Measurements from ENCODE around the gene TMEM175. TPM values are rescaled to one million over a fixed set of nuclear protein-coding genes. Genes with fewer than 3 reads are reported as not detected.

The TMEM175 gene
- total and polyA plus RNA-seq, 2 of the 13 experiments (the other 11 are each of a cell fraction or from before 2014, with no cell fraction given) = 5.1 to 9.9 TPM

DNA sequence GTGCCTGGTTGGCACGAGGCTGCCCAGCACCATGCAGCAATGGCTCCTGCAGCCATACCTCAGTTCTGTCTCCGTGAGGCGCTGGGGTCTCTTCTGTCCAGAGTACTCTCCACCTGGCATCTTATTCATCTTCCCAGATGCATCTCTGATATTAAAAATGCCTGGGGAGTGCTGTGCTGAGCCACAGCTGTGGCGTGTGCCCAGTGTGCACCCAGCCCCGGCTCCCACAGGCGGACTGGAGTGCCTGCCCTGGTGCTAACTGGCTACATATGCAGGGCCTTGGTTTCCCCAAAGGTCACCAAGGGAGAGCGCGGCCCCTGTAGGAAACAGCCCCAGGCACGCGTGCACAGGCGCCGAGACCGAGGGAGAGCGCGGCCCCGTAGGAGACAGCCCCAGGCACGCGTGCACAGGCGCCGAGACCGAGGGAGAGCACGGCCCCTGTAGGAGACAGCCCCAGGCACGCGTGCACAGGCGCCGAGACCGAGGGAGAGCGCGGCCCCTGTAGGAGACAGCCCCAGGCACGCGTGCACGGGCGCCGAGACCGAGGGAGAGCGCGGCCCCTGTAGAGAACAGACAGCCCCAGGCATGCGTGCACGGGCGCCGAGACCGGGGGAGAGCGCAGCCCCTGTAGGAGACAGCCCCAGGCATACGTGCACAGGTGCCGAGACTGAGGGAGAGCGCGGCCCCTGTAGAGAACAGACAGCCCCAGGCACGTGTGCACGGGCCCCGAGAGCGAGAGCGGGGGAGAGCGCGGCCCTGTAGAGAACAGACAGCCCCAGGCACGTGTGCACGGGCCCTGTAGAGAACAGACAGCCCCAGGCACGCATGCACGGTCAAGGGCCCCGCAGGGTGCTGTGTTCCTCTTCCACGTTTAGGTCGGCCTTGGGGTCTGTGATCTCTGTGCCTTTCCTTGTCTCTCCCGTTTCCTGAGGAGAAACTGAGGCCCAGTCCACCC lies 14.5 kb downstream of the TMEM175 start (continued):
- TF ChIP-seq, protein P1, sequence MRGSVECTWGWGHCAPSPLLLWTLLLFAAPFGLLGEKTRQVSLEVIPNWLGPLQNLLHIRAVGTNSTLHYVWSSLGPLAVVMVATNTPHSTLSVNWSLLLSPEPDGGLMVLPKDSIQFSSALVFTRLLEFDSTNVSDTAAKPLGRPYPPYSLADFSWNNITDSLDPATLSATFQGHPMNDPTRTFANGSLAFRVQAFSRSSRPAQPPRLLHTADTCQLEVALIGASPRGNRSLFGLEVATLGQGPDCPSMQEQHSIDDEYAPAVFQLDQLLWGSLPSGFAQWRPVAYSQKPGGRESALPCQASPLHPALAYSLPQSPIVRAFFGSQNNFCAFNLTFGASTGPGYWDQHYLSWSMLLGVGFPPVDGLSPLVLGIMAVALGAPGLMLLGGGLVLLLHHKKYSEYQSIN (CRISPR knock-in tag; IDR thresholded peaks at IDR 0.05; ENCODE audit: borderline replicate concordance) = no peak
- TF ChIP-seq GFI1 (CRISPR knock-in tag; IDR thresholded peaks at IDR 0.05; ENCODE audit: borderline replicate concordance) = no peak

DNA sequence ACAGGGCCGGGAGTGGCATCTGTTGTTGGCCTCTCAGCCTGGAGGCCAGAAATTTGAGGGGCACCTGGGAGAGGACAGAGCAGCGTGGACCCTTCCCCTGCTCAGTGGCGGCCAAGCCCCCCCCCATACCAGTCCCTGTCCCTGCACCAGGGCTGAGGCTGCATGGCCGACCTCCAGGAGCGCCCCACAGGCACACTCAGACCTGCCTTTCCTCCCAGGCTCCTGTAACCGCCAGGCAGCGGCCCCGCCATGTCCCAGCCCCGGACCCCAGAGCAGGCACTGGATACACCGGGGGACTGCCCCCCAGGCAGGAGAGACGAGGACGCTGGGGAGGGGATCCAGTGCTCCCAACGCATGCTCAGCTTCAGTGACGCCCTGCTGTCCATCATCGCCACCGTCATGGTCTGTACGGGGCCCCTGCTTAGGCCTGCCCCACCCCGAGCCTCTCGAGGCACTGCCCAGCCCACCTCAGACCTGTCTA lies 15.3 kb downstream of the TMEM175 start:
- WGBS (ENCODE audit: low lambda C conversion rate) = 89% methylated on average over 5 of the region's 19 CpGs
- Histone ChIP-seq H3K9me3 (ENCODE audit: low read length) (no peaks in the 10 kb centered on the region), H3K9ac (ENCODE audit: insufficient read depth, low read depth, low read length) (no peak overlapping the region), H3K27me3 (ENCODE audit: control insufficient read depth in 1 of 2, insufficient read depth in 2 of 2, low read length in 2 of 2) (no peaks in the 10 kb centered on the region), H3K79me2 (ENCODE audit: insufficient read depth, low read length) (no peaks in the 10 kb centered on the region), H3K36me3 (replicated peaks in 1 of 2; ENCODE audit: control insufficient read depth in 1 of 2, insufficient read depth in 2 of 2, low read length in 2 of 2) (no peaks in the 10 kb centered on the region), H3K4me1 (ENCODE audit: insufficient read depth, low read length) (peaks cover 31% of the 10 kb centered on the region), H3K4me3 (replicated peaks in 1 of 3; ENCODE audit: insufficient read depth in 1 of 3, low read depth in 2 of 3, low read length in 3 of 3) (no peak overlapping the region), H4K20me1 (ENCODE audit: insufficient read depth, low read length) (no peaks in the 10 kb centered on the region), H3K27ac (ENCODE audit: extremely low read length, insufficient read depth, low read length) (no peak overlapping the region), H3K4me2 (ENCODE audit: low read depth, low read length) (no peak overlapping the region), H2AFZ (ENCODE audit: low read length) (no peak overlapping the region)
- FAIRE-seq (no peak), ATAC-seq (no peak), DNase-seq (ENCODE audit: low spot score) (no peak)
- intact Hi-C loops (cut with micrococcal nuclease; ENCODE audit: unreplicated experiment) (no loop called here), in situ Hi-C loops (cut with HindIII; ENCODE audit: extremely low pct_ligation_motif_present, low pct_unique_long_range_greater_than_20kb) (no loop called here)
- POLR2A ChIA-PET = no interaction called here
- CTCF ChIA-PET (ENCODE audit: low intra/inter-chr PET ratio, low total read pairs) = no interaction called here
- BruUV-seq (replicated peaks) = no TSS peak
- TF ChIP-seq ZNF256 (CRISPR knock-in tag; conservative IDR thresholded peaks at IDR 0.05) (no peak), RFX1 (IDR thresholded peaks at IDR 0.05) (no peak), ZNF563 (CRISPR knock-in tag; IDR thresholded peaks at IDR 0.05) (no peak), HNRNPL (IDR thresholded peaks at IDR 0.05; ENCODE audit: low read depth, low read length) (no peak), ZNF598 (CRISPR knock-in tag; IDR thresholded peaks at IDR 0.05; ENCODE audit: borderline replicate concordance) (no peak), KLF6 (CRISPR knock-in tag; IDR thresholded peaks at IDR 0.05) (no peak), ZNF746 (CRISPR knock-in tag; IDR thresholded peaks at IDR 0.05) (no peak), ZNF331 (CRISPR knock-in tag; IDR thresholded peaks at IDR 0.05) (no peak), ZNF816 (CRISPR knock-in tag; IDR thresholded peaks at IDR 0.05; ENCODE audit: borderline replicate concordance) (no peak), ZNF652 (CRISPR knock-in tag; IDR thresholded peaks at IDR 0.05; ENCODE audit: borderline replicate concordance, low read depth) (no peak)
- TF ChIP-seq, protein P2, sequence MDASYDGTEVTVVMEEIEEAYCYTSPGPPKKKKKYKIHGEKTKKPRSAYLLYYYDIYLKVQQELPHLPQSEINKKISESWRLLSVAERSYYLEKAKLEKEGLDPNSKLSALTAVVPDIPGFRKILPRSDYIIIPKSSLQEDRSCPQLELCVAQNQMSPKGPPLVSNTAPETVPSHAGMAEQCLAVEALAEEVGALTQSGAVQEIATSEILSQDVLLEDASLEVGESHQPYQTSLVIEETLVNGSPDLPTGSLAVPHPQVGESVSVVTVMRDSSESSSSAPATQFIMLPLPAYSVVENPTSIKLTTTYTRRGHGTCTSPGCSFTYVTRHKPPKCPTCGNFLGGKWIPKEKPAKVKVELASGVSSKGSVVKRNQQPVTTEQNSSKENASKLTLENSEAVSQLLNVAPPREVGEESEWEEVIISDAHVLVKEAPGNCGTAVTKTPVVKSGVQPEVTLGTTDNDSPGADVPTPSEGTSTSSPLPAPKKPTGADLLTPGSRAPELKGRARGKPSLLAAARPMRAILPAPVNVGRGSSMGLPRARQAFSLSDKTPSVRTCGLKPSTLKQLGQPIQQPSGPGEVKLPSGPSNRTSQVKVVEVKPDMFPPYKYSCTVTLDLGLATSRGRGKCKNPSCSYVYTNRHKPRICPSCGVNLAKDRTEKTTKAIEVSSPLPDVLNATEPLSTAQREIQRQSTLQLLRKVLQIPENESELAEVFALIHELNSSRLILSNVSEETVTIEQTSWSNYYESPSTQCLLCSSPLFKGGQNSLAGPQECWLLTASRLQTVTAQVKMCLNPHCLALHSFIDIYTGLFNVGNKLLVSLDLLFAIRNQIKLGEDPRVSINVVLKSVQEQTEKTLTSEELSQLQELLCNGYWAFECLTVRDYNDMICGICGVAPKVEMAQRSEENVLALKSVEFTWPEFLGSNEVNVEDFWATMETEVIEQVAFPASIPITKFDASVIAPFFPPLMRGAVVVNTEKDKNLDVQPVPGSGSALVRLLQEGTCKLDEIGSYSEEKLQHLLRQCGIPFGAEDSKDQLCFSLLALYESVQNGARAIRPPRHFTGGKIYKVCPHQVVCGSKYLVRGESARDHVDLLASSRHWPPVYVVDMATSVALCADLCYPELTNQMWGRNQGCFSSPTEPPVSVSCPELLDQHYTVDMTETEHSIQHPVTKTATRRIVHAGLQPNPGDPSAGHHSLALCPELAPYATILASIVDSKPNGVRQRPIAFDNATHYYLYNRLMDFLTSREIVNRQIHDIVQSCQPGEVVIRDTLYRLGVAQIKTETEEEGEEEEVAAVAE (CRISPR knock-in tag; IDR thresholded peaks at IDR 0.05; ENCODE audit: borderline replicate concordance) = no peak

All from HepG2 (cell line).